ENCODE measurements around the gene GAS2L1. TPM values are rescaled to one million over a fixed set of nuclear protein-coding genes. Genes with fewer than 3 reads are reported as not detected.

Gene GAS2L1
- polyA plus RNA-seq, 2 of the 4 experiments (the other 2 are of a cell fraction) = 7.6 to 17.2 TPM

- 91% methylated on average over 6 of the region's 15 CpGs for WGBS (ENCODE audit: missing lambda C conversion rate)
- DNase-seq (ENCODE audit: low read depth in 1 of 2, low spot score in 1 of 2) = no peak
- no peak overlapping the region for H3K27ac ChIP-seq
- no peak for TF ChIP-seq TP53 (CRISPR knock-in tag; IDR thresholded peaks at IDR 0.05)
- TF ChIP-seq MYC (IDR thresholded peaks at IDR 0.05; ENCODE audit: borderline replicate concordance, low read length) = no peak
- TF ChIP-seq EHF (CRISPR knock-in tag; IDR thresholded peaks at IDR 0.05) = no peak
- no peak for TF ChIP-seq BHLHE40 (IDR thresholded peaks at IDR 0.05; ENCODE audit: low read depth, low read length)
- TF ChIP-seq ESRRA (IDR thresholded peaks at IDR 0.05; ENCODE audit: borderline replicate concordance, low read length) = no peak
- no peak for TF ChIP-seq RARB (CRISPR knock-in tag; IDR thresholded peaks at IDR 0.05)
- TF ChIP-seq HDAC2 (IDR thresholded peaks at IDR 0.05) = no peak
- no peak for TF ChIP-seq HOXB13 (CRISPR knock-in tag; IDR thresholded peaks at IDR 0.05; ENCODE audit: low read depth)
- no peak for TF ChIP-seq KDM5A (IDR thresholded peaks at IDR 0.05)
- TF ChIP-seq EP300 (IDR thresholded peaks at IDR 0.05) = no peak
- TF ChIP-seq PBX3 (IDR thresholded peaks at IDR 0.05) = no peak
- no peak for TF ChIP-seq POLR2AphosphoS2 (conservative IDR thresholded peaks at IDR 0.05; ENCODE audit: low read length)
- TF ChIP-seq REST (IDR thresholded peaks at IDR 0.05) = no peak
- TF ChIP-seq SMC3 (IDR thresholded peaks at IDR 0.05) = no peak
- TF ChIP-seq CBX2 (IDR thresholded peaks at IDR 0.05; ENCODE audit: borderline replicate concordance, low read depth) = no peak
- TF ChIP-seq NFE2L2 (conservative IDR thresholded peaks at IDR 0.05; ENCODE audit: low read length) = no peak
- no peak for TF ChIP-seq ATOH8 (CRISPR knock-in tag; IDR thresholded peaks at IDR 0.05; ENCODE audit: low read depth)
- no peak for TF ChIP-seq RNF2 (IDR thresholded peaks at IDR 0.05; ENCODE audit: borderline replicate concordance, low read depth)
- no peak for TF ChIP-seq CHD4 (IDR thresholded peaks at IDR 0.05; ENCODE audit: borderline replicate concordance)
- H3K4me1 ChIP-seq = no peaks in the 10 kb centered on the region
- no peak for FAIRE-seq
- no peak overlapping the region for H3K4me3 ChIP-seq
- no peak for ATAC-seq
- no peaks in the 10 kb centered on the region for H3K9me3 ChIP-seq
- ChIA-PET POLR2A (no interaction called here), CTCF (interaction anchor here (1.1 to 1.8 kb wide), 3 partner anchors 13 to 32 kb away, joined by 3 to 6 read pairs (median 6); partner anchors contain the start of gene RASL10A)
- no peak overlapping the region for H3K4me2 ChIP-seq
These were observed 20.8 kb downstream of the GAS2L1 start for GRCh38 chr22:29327089-29327764.

GRCh38 chr22:29328055-29328454 is 21.6 kb downstream of the GAS2L1 start:
- no peak overlapping the region for H3K4me2 ChIP-seq
- TF ChIP-seq MAZ (IDR thresholded peaks at IDR 0.05; ENCODE audit: borderline replicate concordance, low read depth, low read length) (no peak), POLR2A (IDR thresholded peaks at IDR 0.05; ENCODE audit: low read length) (no peak), ZC3H11A (IDR thresholded peaks at IDR 0.05) (no peak), REST (IDR thresholded peaks at IDR 0.05) (no peak), CHD2 (IDR thresholded peaks at IDR 0.05; ENCODE audit: low read length, partially characterized antibody) (no peak)
- no peak overlapping the region for H3K4me3 ChIP-seq
- no peaks in the 10 kb centered on the region for H3K9me3 ChIP-seq
- ATAC-seq = peak; percentile 65 to 81; a peak in 5 of 6 replicates
- DNase-seq (ENCODE audit: low read depth in 1 of 2, low spot score in 1 of 2) = no peak
- ChIA-PET CTCF (no interaction called here), POLR2A (no interaction called here)
- no peaks in the 10 kb centered on the region for H3K4me1 ChIP-seq
- no peak overlapping the region for H3K27ac ChIP-seq
- no peak for FAIRE-seq
- 94% methylated on average over 3 of the region's 5 CpGs for WGBS (ENCODE audit: missing lambda C conversion rate)

All from A549 (cell line).